Activated CD4-positive, alpha-beta memory T cell treated with anti-CD3 and anti-CD28 coated beads for 36 hours (primary cell): ENCODE measurements around the gene CNOT1. TPM values are rescaled to one million over a fixed set of nuclear protein-coding genes. Genes with fewer than 3 reads are reported as not detected.

ENCODE experiments used
- CTCF ChIA-PET: fragments of 350-600 bp; sonication (Branson Sonifier 250); formaldehyde crosslinking; loops from one replicate; lab custom pipeline; 2021; ENCODE audit warnings: antibody characterized with exemption, inconsistent platforms; lab: Charles Lee
- POLR2A ChIA-PET: fragments of 350-600 bp; sonication (Branson Sonifier 250); formaldehyde crosslinking; loops from one replicate; lab custom pipeline; 2021; ENCODE audit warnings: antibody characterized with exemption; lab: Charles Lee
- DNase-seq: peaks from one replicate; pipeline ENCODE4 v3.0.0-alpha.2; 2020
- H3K27ac Mint-ChIP-seq: one replicate; pipeline ENCODE4 v1.8.0; 2021; ENCODE audit warnings: mixed read lengths
- H3K27me3 Mint-ChIP-seq: one replicate; pipeline ENCODE4 v1.8.0; 2021; ENCODE audit warnings: mixed read lengths
- H3K36me3 Mint-ChIP-seq: one replicate; pipeline ENCODE4 v1.8.0; 2021; ENCODE audit warnings: mixed read lengths
- H3K4me1 Mint-ChIP-seq: one replicate; pipeline ENCODE4 v1.8.0; 2021; ENCODE audit warnings: low read depth, mixed read lengths
- H3K4me3 Mint-ChIP-seq: one replicate; pipeline ENCODE4 v1.8.0; 2021; ENCODE audit warnings: mild to moderate bottlenecking, mixed read lengths
- H3K9me3 Mint-ChIP-seq: one replicate; pipeline ENCODE4 v1.8.0; 2021; ENCODE audit warnings: mixed read lengths
- intact Hi-C: fragments of 100-400 bp; cut with micrococcal nuclease; formaldehyde crosslinking; loops from one replicate; pipeline ENCODE4 v1.15.1; 2023
- total RNA-seq, 2 experiments: library from RNA; stranded (reverse); gene quantifications; one replicate each; pipeline ENCODE4 v1.2.3, GENCODE V29; 2021

Gene CNOT1
- total RNA-seq, 2 experiments from 2014 or later: 230 to 242 TPM

GRCh38 chr16:58503863-58504688 lies 125.5 kb downstream of the CNOT1 start:
- Mint-ChIP-seq H3K36me3 (no peaks in the 10 kb centered on the region), H3K9me3 (no peaks in the 10 kb centered on the region), H3K4me1 (peaks cover 10% of the 10 kb centered on the region), H3K27ac (no peak overlapping the region), H3K4me3 (no peak overlapping the region), H3K27me3 (peaks cover 10% of the 10 kb centered on the region)
- intact Hi-C loops: no loop called here
- ChIA-PET POLR2A (no interaction called here), CTCF (no interaction called here)
- no peak for DNase-seq

- Mint-ChIP-seq H3K4me1 (peaks cover 10% of the 10 kb centered on the region), H3K9me3 (no peaks in the 10 kb centered on the region), H3K27ac (no peak overlapping the region), H3K27me3 (peaks cover 10% of the 10 kb centered on the region), H3K36me3 (no peaks in the 10 kb centered on the region), H3K4me3 (no peak overlapping the region)
- intact Hi-C loops: no loop called here
- DNase-seq: no peak
- POLR2A ChIA-PET: no interaction called here
- CTCF ChIA-PET: no interaction called here
These were observed 126.3 kb downstream of the CNOT1 start for GRCh38 chr16:58503166-58503862.

- no peaks in the 10 kb centered on the region for H3K36me3 Mint-ChIP-seq
- peaks cover 10% of the 10 kb centered on the region for H3K4me1 Mint-ChIP-seq
- no peaks in the 10 kb centered on the region for H3K9me3 Mint-ChIP-seq
- intact Hi-C loops: no loop called here
- POLR2A ChIA-PET: no interaction called here
- DNase-seq: peak; percentile 4
- CTCF ChIA-PET: no interaction called here
- no peak overlapping the region for H3K4me3 Mint-ChIP-seq
- no peak overlapping the region for H3K27ac Mint-ChIP-seq
- peaks cover 10% of the 10 kb centered on the region for H3K27me3 Mint-ChIP-seq
These were observed 127.3 kb downstream of the CNOT1 start for GRCh38 chr16:58502217-58502921.

GRCh38 chr16:58501242-58502131 lies 128.1 kb downstream of the CNOT1 start:
- H3K4me3 Mint-ChIP-seq: peak overlapping the region; percentile 67
- no peaks in the 10 kb centered on the region for H3K9me3 Mint-ChIP-seq
- intact Hi-C loops: no loop called here
- H3K27me3 Mint-ChIP-seq: peaks cover 10% of the 10 kb centered on the region
- H3K4me1 Mint-ChIP-seq: peaks cover 16% of the 10 kb centered on the region
- ChIA-PET POLR2A (no interaction called here), CTCF (interaction anchor here (2.0 to 3.1 kb wide), 3 partner anchors 11 to 255 kb away, joined by 9 to 13 read pairs (median 10); no protein-coding TSS in a partner anchor)
- peak; percentile 59 for DNase-seq
- H3K36me3 Mint-ChIP-seq: no peaks in the 10 kb centered on the region
- no peak overlapping the region for H3K27ac Mint-ChIP-seq

- Mint-ChIP-seq H3K36me3 (no peaks in the 10 kb centered on the region), H3K4me1 (peaks cover 17% of the 10 kb centered on the region), H3K27ac (no peak overlapping the region), H3K4me3 (peak overlapping the region; percentile 67), H3K27me3 (peaks cover 10% of the 10 kb centered on the region), H3K9me3 (no peaks in the 10 kb centered on the region)
- intact Hi-C loops: no loop called here
- ChIA-PET POLR2A (no interaction called here), CTCF (interaction anchor here (0.6 to 3.1 kb wide), 5 partner anchors 11 to 690 kb away, joined by 3 to 13 read pairs (median 9); no protein-coding TSS in a partner anchor)
- DNase-seq: no peak
These were observed 129.0 kb downstream of the CNOT1 start for GRCh38 chr16:58500430-58501241.

GRCh38 chr16:58499615-58500351 lies 129.8 kb downstream of the CNOT1 start, which contains the start of gene NDRG4:
TSS of gene NDRG4 (plus strand) at chr16:58500143. CDS start at chr16:58500249, 106 bp downstream.
- peak; percentile 59 for DNase-seq
- intact Hi-C loops: loop anchor here (5.0 kb wide), 1 partner anchor 258 kb away; no protein-coding TSS in a partner anchor
- H3K4me1 Mint-ChIP-seq: peaks cover 25% of the 10 kb centered on the region
- H3K4me3 Mint-ChIP-seq: peak within 1 kb of the TSS; percentile 67
- no peaks in the 10 kb centered on the region for H3K36me3 Mint-ChIP-seq
- CTCF ChIA-PET: interaction anchor here (0.6 to 3.1 kb wide), 5 partner anchors 12 to 689 kb away, joined by 3 to 13 read pairs (median 9); no protein-coding TSS in a partner anchor
- peaks cover 10% of the 10 kb centered on the region for H3K27me3 Mint-ChIP-seq
- no peak within 1 kb of the TSS for H3K27ac Mint-ChIP-seq
- H3K9me3 Mint-ChIP-seq: no peaks in the 10 kb centered on the region
- POLR2A ChIA-PET: no interaction called here

GRCh38 chr16:58499092-58499511 lies 130.5 kb downstream of the CNOT1 start:
- Mint-ChIP-seq H3K9me3 (no peaks in the 10 kb centered on the region), H3K27me3 (peaks cover 10% of the 10 kb centered on the region)

GRCh38 chr16:58498341-58499091 lies 131.1 kb downstream of the CNOT1 start:
- no peak for DNase-seq
- Mint-ChIP-seq H3K4me1 (peaks cover 25% of the 10 kb centered on the region), H3K27me3 (peaks cover 12% of the 10 kb centered on the region), H3K9me3 (no peaks in the 10 kb centered on the region), H3K4me3 (no peak overlapping the region), H3K36me3 (no peaks in the 10 kb centered on the region), H3K27ac (no peak overlapping the region)
- POLR2A ChIA-PET: no interaction called here
- CTCF ChIA-PET: interaction anchor here (0.7 to 3.1 kb wide), 2 partner anchors 44 to 162 kb away, joined by 4 to 13 read pairs; no protein-coding TSS in a partner anchor
- intact Hi-C loops: loop anchor here (5.0 kb wide), 1 partner anchor 259 kb away; no protein-coding TSS in a partner anchor

More at GRCh38 chr16:58499092-58499511, 130.5 kb downstream of the CNOT1 start:
- CTCF ChIA-PET: interaction anchor here (2.8 to 3.1 kb wide), 2 partner anchors 13 to 162 kb away, joined by 10 to 13 read pairs; no protein-coding TSS in a partner anchor
- H3K4me3 Mint-ChIP-seq: no peak overlapping the region
- no peak for DNase-seq
- POLR2A ChIA-PET: no interaction called here
- no peaks in the 10 kb centered on the region for H3K36me3 Mint-ChIP-seq
- H3K4me1 Mint-ChIP-seq: peaks cover 25% of the 10 kb centered on the region
- H3K27ac Mint-ChIP-seq: no peak overlapping the region
- intact Hi-C loops: loop anchor here (5.0 kb wide), 1 partner anchor 258 kb away; no protein-coding TSS in a partner anchor

GRCh38 chr16:58497935-58498334 lies 131.7 kb downstream of the CNOT1 start:
- Mint-ChIP-seq H3K4me1 (peaks cover 25% of the 10 kb centered on the region), H3K27me3 (peaks cover 11% of the 10 kb centered on the region), H3K36me3 (no peaks in the 10 kb centered on the region), H3K4me3 (no peak overlapping the region), H3K27ac (no peak overlapping the region), H3K9me3 (no peaks in the 10 kb centered on the region)
- DNase-seq: no peak
- POLR2A ChIA-PET: no interaction called here
- intact Hi-C loops: loop anchor here (5.0 kb wide), 1 partner anchor 259 kb away; no protein-coding TSS in a partner anchor
- CTCF ChIA-PET: interaction anchor here (0.7 to 2.3 kb wide), 2 partner anchors 10 to 43 kb away, joined by 4 to 10 read pairs; no protein-coding TSS in a partner anchor
